HEK293 (cell line): ENCODE measurements around the gene TMEM256.

Experiments used
- CTCF ChIA-PET: fragments of 350-600 bp; formaldehyde crosslinking; extraction: SDS; loops from one replicate; lab custom pipeline; 2021; ENCODE audit warnings: antibody characterized with exemption; lab: Yijun Ruan, JAX
- POLR2A ChIA-PET: fragments of 300-600 bp; formaldehyde crosslinking; extraction: SDS; loops from one replicate; lab custom pipeline; 2020; ENCODE audit warnings: antibody characterized with exemption, inconsistent platforms; lab: Yijun Ruan, JAX
- H3K27ac ChIP-seq: fragments of 200-500 bp; sonication (Bioruptor generic); 2 replicates; pipeline ENCODE4 v1.5.1; 2014; ENCODE audit warnings: low read depth, low read length, control low read depth, inconsistent platforms; ENCODE audit errors: extremely low read depth
- H3K36me3 ChIP-seq, 2 experiments: fragments of 200-500 bp in 1 of 2; sonication (Bioruptor generic) in 1 of 2; 1 replicate in 1 of 2; 2 replicates in 1 of 2; pipeline ENCODE4 v1.5.1; 2014 to 2017; ENCODE audit warnings: inconsistent platforms in 2 of 2, low read length in 2 of 2; ENCODE audit not compliant: control insufficient read depth in 2 of 2, insufficient read depth in 1 of 2
- H3K4me1 ChIP-seq: fragments of 200-500 bp; sonication (Bioruptor generic); 2 replicates; pipeline ENCODE4 v1.5.1; 2014; ENCODE audit warnings: mild to moderate bottlenecking, low read length, inconsistent platforms; ENCODE audit not compliant: control insufficient read depth, insufficient read depth
- H3K4me3 ChIP-seq: 2 replicates; pipeline ENCODE4 v1.5.1; 2011; ENCODE audit warnings: low read depth, mild to moderate bottlenecking, control low read depth, low read length, moderate library complexity
- H3K9me3 ChIP-seq: fragments of 200-500 bp; sonication (Bioruptor generic); 2 replicates; pipeline ENCODE4 v1.5.1; 2014; ENCODE audit warnings: low read depth, low read length, inconsistent platforms; ENCODE audit not compliant: control insufficient read depth, insufficient read depth
- ATF2 ChIP-seq: fragments of 450-650 bp; formaldehyde crosslinking; IDR thresholded peaks from 2 replicates; pipeline ENCODE4 v1.5.1; 2016; ENCODE audit warnings: missing biosample characterization, missing genetic modification characterization, low read depth
- BCL6B ChIP-seq: fragments of 450-650 bp; formaldehyde crosslinking; IDR thresholded peaks from 2 replicates; pipeline ENCODE4 v1.5.1; 2017; ENCODE audit warnings: missing biosample characterization, missing genetic modification characterization
- INSM2 ChIP-seq: fragments of 450-650 bp; formaldehyde crosslinking; IDR thresholded peaks from 2 replicates; pipeline ENCODE4 v1.5.1; 2016; ENCODE audit warnings: missing biosample characterization, missing genetic modification characterization
- OVOL3 ChIP-seq: fragments of 450-650 bp; formaldehyde crosslinking; IDR thresholded peaks from 2 replicates; pipeline ENCODE4 v1.5.1; 2016; ENCODE audit warnings: missing biosample characterization, missing genetic modification characterization
- PBX3 ChIP-seq: sonication (generic); formaldehyde crosslinking; IDR thresholded peaks from 2 replicates; pipeline ENCODE4 v1.8.1; 2022; ENCODE audit warnings: mild to moderate bottlenecking, moderate library complexity, missing genetic modification reagents
- SP7 ChIP-seq: fragments of 450-650 bp; formaldehyde crosslinking; IDR thresholded peaks from 2 replicates; pipeline ENCODE4 v1.5.1; 2016; ENCODE audit warnings: missing biosample characterization, missing genetic modification characterization
- ZNF155 ChIP-seq: fragments of 450-650 bp; formaldehyde crosslinking; IDR thresholded peaks from 2 replicates; pipeline ENCODE4 v1.5.1; 2016; ENCODE audit warnings: missing biosample characterization, missing genetic modification characterization
- ZNF16 ChIP-seq: fragments of 450-650 bp; formaldehyde crosslinking; IDR thresholded peaks from 2 replicates; pipeline ENCODE4 v1.5.1; 2016; ENCODE audit warnings: low read depth, missing biosample characterization, missing genetic modification characterization
- ZNF221 ChIP-seq: fragments of 450-650 bp; formaldehyde crosslinking; IDR thresholded peaks from 2 replicates; pipeline ENCODE4 v1.5.1; 2017; ENCODE audit warnings: missing biosample characterization, missing genetic modification characterization, borderline replicate concordance
- ZNF274 ChIP-seq, 2 experiments: fragments of 200-500 bp in 1 of 2; fragments of 450-650 bp in 1 of 2; sonication (Bioruptor generic) in 1 of 2; formaldehyde crosslinking in 1 of 2; IDR thresholded peaks; 2 replicates each; pipeline versions ENCODE4 v1.5.1 to v1.6.1; 2014 to 2016; ENCODE audit warnings: borderline replicate concordance in 1 of 2, inconsistent platforms in 1 of 2, low read length in 1 of 2, missing biosample characterization in 1 of 2, missing genetic modification characterization in 1 of 2
- ZNF311 ChIP-seq: fragments of 450-650 bp; formaldehyde crosslinking; IDR thresholded peaks from 2 replicates; pipeline ENCODE4 v1.5.1; 2017; ENCODE audit warnings: missing biosample characterization, missing genetic modification characterization, borderline replicate concordance
- ZNF341 ChIP-seq: fragments of 450-650 bp; formaldehyde crosslinking; IDR thresholded peaks from 2 replicates; pipeline ENCODE4; 2016; ENCODE audit warnings: low read depth, missing biosample characterization, missing genetic modification characterization
- ZNF518A ChIP-seq: fragments of 450-650 bp; formaldehyde crosslinking; conservative IDR thresholded peaks from 2 replicates; pipeline ENCODE4 v1.5.1; 2016; ENCODE audit warnings: low read depth, missing biosample characterization, missing genetic modification characterization
- ZNF530 ChIP-seq: fragments of 450-650 bp; formaldehyde crosslinking; IDR thresholded peaks from 2 replicates; pipeline ENCODE4 v1.5.1; 2016; ENCODE audit warnings: low read depth, missing biosample characterization, missing genetic modification characterization
- ZNF639 ChIP-seq: fragments of 450-650 bp; formaldehyde crosslinking; IDR thresholded peaks from 2 replicates; pipeline ENCODE4 v1.5.1; 2016; ENCODE audit warnings: missing biosample characterization, missing genetic modification characterization
- ZNF670 ChIP-seq: fragments of 450-650 bp; formaldehyde crosslinking; IDR thresholded peaks from 2 replicates; pipeline ENCODE4 v1.5.1; 2016; ENCODE audit warnings: missing biosample characterization, missing genetic modification characterization, low read depth

Gene TMEM256

GRCh38 chr17:7414837-7415236 is 10.9 kb upstream of the TMEM256 start (continued):
- no peak for TF ChIP-seq ZNF518A (tag by site-specific recombination)

GRCh38 chr17:7413346-7413985 is 9.6 kb upstream of the TMEM256 start:
- Histone ChIP-seq H3K4me3 (no peak overlapping the region), H3K4me1 (no peaks in the 10 kb centered on the region), H3K9me3 (no peaks in the 10 kb centered on the region), H3K27ac (no peak overlapping the region), H3K36me3 (peaks cover 3 to 69% of the 10 kb centered on the region in 2 experiments)
- ChIA-PET CTCF (interaction anchor here (1.2 kb wide), 1 partner anchor 11 kb away, joined by 9 read pairs; no protein-coding TSS in a partner anchor), POLR2A (interaction anchor here (2.6 kb wide), 1 partner anchor 10 kb away, joined by 15 read pairs; the partner anchor contains the start of gene TMEM256)
- TF ChIP-seq ATF2 (no peak), SP7 (tag by site-specific recombination) (no peak), ZNF311 (no peak), ZNF530 (no peak), ZNF639 (tag by site-specific recombination) (no peak), OVOL3 (tag by site-specific recombination) (no peak), ZNF518A (tag by site-specific recombination) (no peak), INSM2 (no peak), ZNF341 (0 out of 2 replicates have a peak, but pooled peaks have one; percentile 22), ZNF274 (IDR thresholded peaks at IDR 0.05; ENCODE audit: low read length) (no peak), ZNF274 (tag by site-specific recombination; IDR thresholded peaks at IDR 0.05; ENCODE audit: borderline replicate concordance) (no peak), ZNF155 (tag by site-specific recombination) (no peak), ZNF221 (no peak), BCL6B (tag by site-specific recombination) (no peak), PBX3 (CRISPR knock-in tag) (no peak), ZNF16 (tag by site-specific recombination) (no peak), ZNF670 (tag by site-specific recombination) (no peak)
